GM12878 (cell line): ENCODE results near the gene FKBP7. TPM values are rescaled to one million over a fixed set of nuclear protein-coding genes. Genes with fewer than 3 reads are reported as not detected.

Experiments
- ASH2L ChIP-seq: fragments of 300-600, 200-600 bp; sonication (generic); IDR thresholded peaks from 2 replicates; pipeline ENCODE4 v1.6.1; 2017; ENCODE audit warnings: low read depth, mild to moderate bottlenecking, borderline replicate concordance
- HDAC2 ChIP-seq: fragments of 200-600 bp; sonication (generic); IDR thresholded peaks from 2 replicates; pipeline ENCODE4 v1.6.1; 2017
- HSF1 ChIP-seq: fragments of 150-350 bp; IDR thresholded peaks from 2 replicates; pipeline ENCODE4 v1.6.1; 2014; ENCODE audit warnings: mild to moderate bottlenecking, low read depth, low read length
- LARP7 ChIP-seq: fragments of 450-650 bp; IDR thresholded peaks from 2 replicates; pipeline ENCODE4 v1.6.1; 2017; ENCODE audit warnings: mild to moderate bottlenecking
- MYB ChIP-seq: fragments of 150-350 bp; IDR thresholded peaks from 2 replicates; pipeline ENCODE4 v1.6.1; 2014; ENCODE audit warnings: mild to moderate bottlenecking, low read depth, low read length, borderline replicate concordance
- PAX8 ChIP-seq: fragments of 450-650 bp; IDR thresholded peaks from 2 replicates; pipeline ENCODE4 v1.6.1; 2017; ENCODE audit warnings: mild to moderate bottlenecking, moderate library complexity
- RB1 ChIP-seq: fragments of 450-650 bp; formaldehyde crosslinking; IDR thresholded peaks from 2 replicates; pipeline ENCODE4 v1.6.1; 2017; ENCODE audit warnings: mild to moderate bottlenecking, borderline replicate concordance
- RELA ChIP-seq: fragments of 450-650 bp; IDR thresholded peaks from 2 replicates; pipeline ENCODE4 v1.8.0; 2014; ENCODE audit warnings: borderline replicate concordance; ENCODE audit not compliant: partially characterized antibody
- REST ChIP-seq: IDR thresholded peaks from 2 replicates; pipeline ENCODE4 v1.6.1; 2012; ENCODE audit warnings: mild to moderate bottlenecking, low read depth, low read length
- SMC3 ChIP-seq: IDR thresholded peaks from 2 replicates; pipeline ENCODE4 v1.6.1; 2011; ENCODE audit warnings: low read length, improper control_type of control experiment, borderline replicate concordance
- SP1 ChIP-seq: IDR thresholded peaks from one replicate; pipeline ENCODE4 v1.6.1; 2011; ENCODE audit warnings: low read depth, low read length
- TCF3 ChIP-seq: IDR thresholded peaks from 2 replicates; pipeline ENCODE4 v1.6.1; 2012; ENCODE audit warnings: low read depth, mild to moderate bottlenecking, low read length, borderline replicate concordance; ENCODE audit not compliant: insufficient read depth
- YY1 ChIP-seq: IDR thresholded peaks from 2 replicates; pipeline ENCODE4 v1.6.1; 2011; ENCODE audit warnings: low read depth, mild to moderate bottlenecking, low read length
- ZBTB40 ChIP-seq: fragments of 450-650 bp; IDR thresholded peaks from 2 replicates; pipeline ENCODE4 v1.6.1; 2016; ENCODE audit warnings: mild to moderate bottlenecking, moderate library complexity, borderline replicate concordance
- polyA plus RNA-seq, 11 experiments: library from polyadenylated mRNA; depleted of rRNA in 4 of 11; unstranded in 6 of 11; stranded (reverse) in 5 of 11; fragments of >200 nt; fragmentation: Nextera tagmentation in 4 of 11; fragmentation: Illumina TruSeq in 1 of 11; extraction: Ambion mirVana in 4 of 11; extraction: Trizol in 1 of 11; gene quantifications; 1 replicate in 1 of 11; 2 replicates in 10 of 11; pipeline versions ENCODE4 v1.2.1 to v1.2.3, GENCODE V29; 2011 to 2016; ENCODE audit warnings: inconsistent platforms in 2 of 11, missing spikeins in 2 of 11, low read depth in 1 of 11
- total RNA-seq, 4 experiments: library from RNA; depleted of rRNA in 3 of 4; stranded (reverse); fragments of >200 nt in 3 of 4; fragmentation: Illumina TruSeq in 1 of 4; extraction: Trizol in 1 of 4; gene quantifications; 2 replicates each; pipeline versions ENCODE4 v1.2.1 to v1.2.3, GENCODE V29; 2013 to 2021
- TF ChIP-seq, protein P1 (sequence below): fragments of 450-650 bp; IDR thresholded peaks from 2 replicates; pipeline ENCODE4 v1.6.1; 2017; ENCODE audit warnings: borderline replicate concordance
- TF ChIP-seq, protein P2 (sequence below): IDR thresholded peaks from 2 replicates; pipeline ENCODE4 v1.6.1; 2011; ENCODE audit warnings: borderline replicate concordance, low read depth, mild to moderate bottlenecking, moderate library complexity, low read length; ENCODE audit not compliant: insufficient read depth, poor library complexity, severe bottlenecking
- TF ChIP-seq, protein P3 (sequence below): IDR thresholded peaks from 2 replicates; pipeline ENCODE4 v1.6.1; 2011; ENCODE audit warnings: low read depth, mild to moderate bottlenecking, low read length, moderate library complexity, borderline replicate concordance; ENCODE audit errors: extremely low read depth

Gene FKBP7
- total and polyA plus RNA-seq, 10 of the 15 experiments (the other 5 are each of a cell fraction or from before 2014, with no cell fraction given) = 5.6 to 16.7 (median 12.5) TPM

GRCh38 chr2:178450774-178451525, 27.4 kb downstream of the FKBP7 start, which contains the start of the genes PJVK and PRKRA (continued):
- no peak for TF ChIP-seq REST
- TF ChIP-seq YY1 = no peak
- TF ChIP-seq, protein P1, sequence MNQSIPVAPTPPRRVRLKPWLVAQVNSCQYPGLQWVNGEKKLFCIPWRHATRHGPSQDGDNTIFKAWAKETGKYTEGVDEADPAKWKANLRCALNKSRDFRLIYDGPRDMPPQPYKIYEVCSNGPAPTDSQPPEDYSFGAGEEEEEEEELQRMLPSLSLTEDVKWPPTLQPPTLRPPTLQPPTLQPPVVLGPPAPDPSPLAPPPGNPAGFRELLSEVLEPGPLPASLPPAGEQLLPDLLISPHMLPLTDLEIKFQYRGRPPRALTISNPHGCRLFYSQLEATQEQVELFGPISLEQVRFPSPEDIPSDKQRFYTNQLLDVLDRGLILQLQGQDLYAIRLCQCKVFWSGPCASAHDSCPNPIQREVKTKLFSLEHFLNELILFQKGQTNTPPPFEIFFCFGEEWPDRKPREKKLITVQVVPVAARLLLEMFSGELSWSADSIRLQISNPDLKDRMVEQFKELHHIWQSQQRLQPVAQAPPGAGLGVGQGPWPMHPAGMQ = no peak
- TF ChIP-seq, protein P2, sequence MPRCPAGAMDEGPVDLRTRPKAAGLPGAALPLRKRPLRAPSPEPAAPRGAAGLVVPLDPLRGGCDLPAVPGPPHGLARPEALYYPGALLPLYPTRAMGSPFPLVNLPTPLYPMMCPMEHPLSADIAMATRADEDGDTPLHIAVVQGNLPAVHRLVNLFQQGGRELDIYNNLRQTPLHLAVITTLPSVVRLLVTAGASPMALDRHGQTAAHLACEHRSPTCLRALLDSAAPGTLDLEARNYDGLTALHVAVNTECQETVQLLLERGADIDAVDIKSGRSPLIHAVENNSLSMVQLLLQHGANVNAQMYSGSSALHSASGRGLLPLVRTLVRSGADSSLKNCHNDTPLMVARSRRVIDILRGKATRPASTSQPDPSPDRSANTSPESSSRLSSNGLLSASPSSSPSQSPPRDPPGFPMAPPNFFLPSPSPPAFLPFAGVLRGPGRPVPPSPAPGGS = no peak
- no peak for TF ChIP-seq SMC3
- no peak for TF ChIP-seq ZBTB40
- TF ChIP-seq, protein P3, sequence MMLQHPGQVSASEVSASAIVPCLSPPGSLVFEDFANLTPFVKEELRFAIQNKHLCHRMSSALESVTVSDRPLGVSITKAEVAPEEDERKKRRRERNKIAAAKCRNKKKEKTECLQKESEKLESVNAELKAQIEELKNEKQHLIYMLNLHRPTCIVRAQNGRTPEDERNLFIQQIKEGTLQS = no peak
- peak; percentile 53 for TF ChIP-seq SP1
- no peak for TF ChIP-seq MYB
- TF ChIP-seq HSF1 = no peak
- TF ChIP-seq RB1 = peak; percentile 16; the same call in 1 of the 2 replicates
- TF ChIP-seq RELA = peak; percentile 53
- TF ChIP-seq LARP7 = peak; percentile 97
- TF ChIP-seq ASH2L = no peak
- TF ChIP-seq TCF3 = no peak
- TF ChIP-seq HDAC2 = no peak
- no peak for TF ChIP-seq PAX8
